ENCODE measurements around the gene CADPS2.

GRCh38 chr7:122893486-122893885, 7.2 kb upstream of the CADPS2 start:
- TF ChIP-seq CTCF (IDR thresholded peaks at IDR 0.05) (no peak), ZFX (IDR thresholded peaks at IDR 0.05; ENCODE audit: borderline replicate concordance) (no peak)
